Left hindlimb (tissue), 1 donor: ENCODE data around the gene USP15.

Experiments used
- DNase-seq: peaks from one replicate; pipeline ENCODE4 v3.0.0-alpha.2; 2018

The USP15 gene

GRCh38 chr12:62285284-62285683 lies 25.1 kb downstream of the USP15 start:
- no peak for DNase-seq

- DNase-seq = no peak
Observed at GRCh38 chr12:62288328-62288727, 28.1 kb downstream of the USP15 start.

GRCh38 chr12:62290846-62291245 lies 30.6 kb downstream of the USP15 start:
- DNase-seq = no peak

GRCh38 chr12:62291864-62292760 lies 31.9 kb downstream of the USP15 start:
- no peak for DNase-seq

GRCh38 chr12:62292761-62293344 lies 32.6 kb downstream of the USP15 start:
- no peak for DNase-seq

- no peak for DNase-seq
Observed at GRCh38 chr12:62294378-62294777, 34.2 kb downstream of the USP15 start.

GRCh38 chr12:62296001-62296400 lies 35.8 kb downstream of the USP15 start:
- no peak for DNase-seq

- no peak for DNase-seq
Observed at GRCh38 chr12:62297321-62297720, 37.1 kb downstream of the USP15 start.

GRCh38 chr12:62299617-62300016 lies 39.4 kb downstream of the USP15 start:
- no peak for DNase-seq

- DNase-seq = no peak
Observed at GRCh38 chr12:62301080-62301798, 41.0 kb downstream of the USP15 start.

GRCh38 chr12:62301799-62302133 lies 41.6 kb downstream of the USP15 start:
- DNase-seq = no peak

GRCh38 chr12:62304560-62304959 lies 44.4 kb downstream of the USP15 start:
- DNase-seq = no peak

GRCh38 chr12:62305778-62306177 lies 45.6 kb downstream of the USP15 start:
- DNase-seq = no peak

- no peak for DNase-seq
Observed at GRCh38 chr12:62306569-62307530, 46.6 kb downstream of the USP15 start.

GRCh38 chr12:62308201-62308600 lies 48.0 kb downstream of the USP15 start:
- no peak for DNase-seq

GRCh38 chr12:62313727-62314380 lies 53.6 kb downstream of the USP15 start:
- DNase-seq = no peak

- DNase-seq = no peak
Observed at GRCh38 chr12:62317017-62317416, 56.8 kb downstream of the USP15 start.

GRCh38 chr12:62319058-62319457 lies 58.9 kb downstream of the USP15 start:
- no peak for DNase-seq

GRCh38 chr12:62320054-62320453 lies 59.9 kb downstream of the USP15 start:
- no peak for DNase-seq

- no peak for DNase-seq
Observed at GRCh38 chr12:62323386-62323785, 63.2 kb downstream of the USP15 start.

GRCh38 chr12:62328296-62328921 lies 68.2 kb downstream of the USP15 start:
- DNase-seq = no peak

GRCh38 chr12:62331306-62331705 lies 71.1 kb downstream of the USP15 start:
- no peak for DNase-seq
